Measurements from ENCODE around the gene SH3RF1. TPM values are rescaled to one million over a fixed set of nuclear protein-coding genes. Genes with fewer than 3 reads are reported as not detected.

The SH3RF1 gene
- total RNA-seq, 2 experiments from 2014 or later, result 0.23 TPM; not detected in 1

- ChIA-PET POLR2A (no interaction called here), CTCF (no interaction called here)
- peaks cover 2% of the 10 kb centered on the region for H3K4me1 Mint-ChIP-seq
- H3K36me3 Mint-ChIP-seq (ENCODE audit: low read depth), result no peaks in the 10 kb centered on the region
- H3K4me3 Mint-ChIP-seq, result no peak overlapping the region
- no peaks in the 10 kb centered on the region for H3K9me3 Mint-ChIP-seq
- no peak overlapping the region for H3K27ac Mint-ChIP-seq
- peaks cover 16% of the 10 kb centered on the region for H3K27me3 Mint-ChIP-seq
- DNase-seq, result no peak
These were observed 105.9 kb downstream of the SH3RF1 start for GRCh38 chr4:169164669-169165415.

- POLR2A ChIA-PET, result no interaction called here
- no peak overlapping the region for H3K27ac Mint-ChIP-seq
These were observed 106.6 kb downstream of the SH3RF1 start for GRCh38 chr4:169163947-169164668.

GRCh38 chr4:169163495-169163894 lies 107.3 kb downstream of the SH3RF1 start:
- Mint-ChIP-seq H3K27ac (no peak overlapping the region), H3K4me3 (no peak overlapping the region), H3K27me3 (peaks cover 14% of the 10 kb centered on the region), H3K36me3 (ENCODE audit: low read depth) (no peaks in the 10 kb centered on the region), H3K4me1 (peaks cover 2% of the 10 kb centered on the region), H3K9me3 (no peaks in the 10 kb centered on the region)
- POLR2A ChIA-PET, result no interaction called here
- no peak for DNase-seq
- CTCF ChIA-PET, result no interaction called here

More at GRCh38 chr4:169163947-169164668, 106.6 kb downstream of the SH3RF1 start:
- no peak for DNase-seq
- Mint-ChIP-seq H3K36me3 (ENCODE audit: low read depth) (no peaks in the 10 kb centered on the region), H3K9me3 (no peaks in the 10 kb centered on the region), H3K4me1 (peaks cover 2% of the 10 kb centered on the region), H3K27me3 (peaks cover 16% of the 10 kb centered on the region), H3K4me3 (no peak overlapping the region)
- CTCF ChIA-PET, result no interaction called here

- H3K36me3 Mint-ChIP-seq (ENCODE audit: low read depth), result no peaks in the 10 kb centered on the region
These were observed 109.9 kb downstream of the SH3RF1 start for GRCh38 chr4:169160825-169161224.

GRCh38 chr4:169159624-169160171 lies 111.1 kb downstream of the SH3RF1 start:
- ChIA-PET POLR2A (no interaction called here), CTCF (no interaction called here)
- no peaks in the 10 kb centered on the region for H3K4me1 Mint-ChIP-seq
- H3K36me3 Mint-ChIP-seq (ENCODE audit: low read depth), result no peaks in the 10 kb centered on the region
- no peak for DNase-seq
- H3K9me3 Mint-ChIP-seq, result no peaks in the 10 kb centered on the region
- no peak overlapping the region for H3K27ac Mint-ChIP-seq
- H3K4me3 Mint-ChIP-seq, result no peak overlapping the region
- H3K27me3 Mint-ChIP-seq, result peaks cover 23% of the 10 kb centered on the region

More at GRCh38 chr4:169160825-169161224, 109.9 kb downstream of the SH3RF1 start:
- Mint-ChIP-seq H3K27me3 (peaks cover 19% of the 10 kb centered on the region), H3K27ac (no peak overlapping the region), H3K4me3 (no peak overlapping the region), H3K9me3 (no peaks in the 10 kb centered on the region), H3K4me1 (no peaks in the 10 kb centered on the region)
- no peak for DNase-seq
- ChIA-PET POLR2A (no interaction called here), CTCF (interaction anchor here (1.0 kb wide), 1 partner anchor 77 kb away, joined by 5 read pairs; no protein-coding TSS in a partner anchor)

- POLR2A ChIA-PET, result no interaction called here
- no peak for DNase-seq
- Mint-ChIP-seq H3K36me3 (ENCODE audit: low read depth) (no peaks in the 10 kb centered on the region), H3K4me3 (no peak overlapping the region), H3K9me3 (no peaks in the 10 kb centered on the region), H3K27ac (no peak overlapping the region), H3K4me1 (no peaks in the 10 kb centered on the region), H3K27me3 (peaks cover 19% of the 10 kb centered on the region)
- CTCF ChIA-PET, result no interaction called here
These were observed 111.9 kb downstream of the SH3RF1 start for GRCh38 chr4:169158861-169159260.

- ChIA-PET CTCF (no interaction called here), POLR2A (no interaction called here)
- Mint-ChIP-seq H3K27ac (no peak overlapping the region), H3K9me3 (no peaks in the 10 kb centered on the region), H3K27me3 (peaks cover 15% of the 10 kb centered on the region), H3K4me1 (no peaks in the 10 kb centered on the region), H3K4me3 (no peak overlapping the region), H3K36me3 (ENCODE audit: low read depth) (no peaks in the 10 kb centered on the region)
- DNase-seq, result no peak
These were observed 112.7 kb downstream of the SH3RF1 start for GRCh38 chr4:169158046-169158445.

GRCh38 chr4:169156392-169156791 lies 114.4 kb downstream of the SH3RF1 start:
- ChIA-PET CTCF (interaction anchor here (1.4 kb wide), 1 partner anchor 329 kb away, joined by 3 read pairs; no protein-coding TSS in a partner anchor), POLR2A (no interaction called here)
- Mint-ChIP-seq H3K4me3 (no peak overlapping the region), H3K4me1 (no peaks in the 10 kb centered on the region), H3K36me3 (ENCODE audit: low read depth) (no peaks in the 10 kb centered on the region), H3K27me3 (peaks cover 8% of the 10 kb centered on the region), H3K27ac (no peak overlapping the region), H3K9me3 (no peaks in the 10 kb centered on the region)
- no peak for DNase-seq

GRCh38 chr4:169154121-169154520 lies 116.6 kb downstream of the SH3RF1 start:
- CTCF ChIA-PET, result no interaction called here
- no peak for DNase-seq
- Mint-ChIP-seq H3K9me3 (no peaks in the 10 kb centered on the region), H3K4me1 (no peaks in the 10 kb centered on the region), H3K27ac (no peak overlapping the region), H3K36me3 (ENCODE audit: low read depth) (no peaks in the 10 kb centered on the region), H3K27me3 (peaks cover 10% of the 10 kb centered on the region), H3K4me3 (no peak overlapping the region)
- POLR2A ChIA-PET, result no interaction called here

- H3K27ac Mint-ChIP-seq, result no peak overlapping the region
- peaks cover 10% of the 10 kb centered on the region for H3K27me3 Mint-ChIP-seq
- no peak for DNase-seq
- H3K4me1 Mint-ChIP-seq, result no peaks in the 10 kb centered on the region
- H3K4me3 Mint-ChIP-seq, result no peak overlapping the region
- H3K9me3 Mint-ChIP-seq, result no peaks in the 10 kb centered on the region
- ChIA-PET POLR2A (no interaction called here), CTCF (no interaction called here)
- H3K36me3 Mint-ChIP-seq (ENCODE audit: low read depth), result no peaks in the 10 kb centered on the region
These were observed 117.2 kb downstream of the SH3RF1 start for GRCh38 chr4:169153481-169154087.

- no peaks in the 10 kb centered on the region for H3K4me1 Mint-ChIP-seq
- H3K36me3 Mint-ChIP-seq (ENCODE audit: low read depth), result no peaks in the 10 kb centered on the region
- H3K27ac Mint-ChIP-seq, result no peak overlapping the region
- ChIA-PET POLR2A (no interaction called here), CTCF (no interaction called here)
- H3K4me3 Mint-ChIP-seq, result no peak overlapping the region
- H3K9me3 Mint-ChIP-seq, result no peaks in the 10 kb centered on the region
- no peak for DNase-seq
- peaks cover 10% of the 10 kb centered on the region for H3K27me3 Mint-ChIP-seq
These were observed 117.9 kb downstream of the SH3RF1 start for GRCh38 chr4:169152899-169153298.

- Mint-ChIP-seq H3K9me3 (no peaks in the 10 kb centered on the region), H3K27me3 (peaks cover 9% of the 10 kb centered on the region), H3K4me3 (no peak overlapping the region), H3K27ac (no peak overlapping the region), H3K4me1 (no peaks in the 10 kb centered on the region), H3K36me3 (ENCODE audit: low read depth) (no peaks in the 10 kb centered on the region)
- DNase-seq, result no peak
- ChIA-PET CTCF (no interaction called here), POLR2A (no interaction called here)
These were observed 118.7 kb downstream of the SH3RF1 start for GRCh38 chr4:169152098-169152497.

GRCh38 chr4:169151671-169152070 lies 119.1 kb downstream of the SH3RF1 start:
- no peaks in the 10 kb centered on the region for H3K9me3 Mint-ChIP-seq
- POLR2A ChIA-PET, result no interaction called here
- no peak overlapping the region for H3K4me3 Mint-ChIP-seq
- no peak for DNase-seq
- no peaks in the 10 kb centered on the region for H3K36me3 Mint-ChIP-seq (ENCODE audit: low read depth)
- H3K27me3 Mint-ChIP-seq, result peaks cover 8% of the 10 kb centered on the region
- H3K4me1 Mint-ChIP-seq, result no peaks in the 10 kb centered on the region
- CTCF ChIA-PET, result no interaction called here
- H3K27ac Mint-ChIP-seq, result no peak overlapping the region
